Measurements from ENCODE around the gene CLIP1. TPM values are rescaled to one million over a fixed set of nuclear protein-coding genes. Genes with fewer than 3 reads are reported as not detected.

CLIP1 gene
- total and polyA plus RNA-seq, 5 donors from 2014 or later: 17.1 to 99.8 (median 18.8) TPM

DNA sequence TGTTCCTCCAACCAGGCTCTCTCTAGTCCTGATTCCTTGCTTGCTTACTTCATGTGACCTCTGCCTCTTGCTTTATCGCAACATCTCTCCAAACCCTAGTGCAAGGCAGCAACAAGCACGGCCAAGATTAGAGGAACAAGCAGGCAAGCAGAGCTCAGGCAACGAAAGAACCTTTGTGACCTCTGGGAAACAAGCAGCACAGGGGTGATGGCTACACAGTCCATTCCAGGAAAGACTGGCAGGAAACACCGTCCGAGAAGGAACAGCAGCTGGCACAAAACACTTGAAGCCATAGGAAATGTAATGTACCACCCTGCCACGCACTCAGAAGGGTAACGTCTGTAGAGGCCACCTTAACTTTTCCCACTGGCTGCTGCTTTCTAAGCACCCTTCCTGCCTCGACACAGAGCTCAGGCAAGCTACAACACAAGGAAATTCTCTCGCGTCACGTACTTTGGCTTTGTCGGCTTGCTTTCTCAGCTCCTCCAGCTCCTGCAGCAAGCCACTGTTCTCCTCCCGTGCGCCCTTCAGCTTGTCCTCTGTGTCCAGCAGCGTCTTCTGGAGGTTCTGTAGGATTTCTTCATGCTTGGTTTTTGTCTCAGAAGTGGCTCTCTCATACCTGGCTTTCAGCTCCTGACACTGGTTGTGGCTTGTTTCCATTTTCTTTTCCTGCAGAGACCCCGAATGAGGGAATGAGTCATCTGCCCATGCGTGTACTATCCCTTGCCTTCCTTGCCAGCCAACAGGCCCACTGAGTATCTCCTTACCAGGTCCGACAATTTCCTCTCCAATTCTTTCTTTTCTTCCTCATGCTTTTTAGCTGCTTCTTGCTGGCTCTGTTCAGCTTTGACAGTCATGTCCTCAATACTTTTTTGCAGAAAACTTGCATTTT, 94.7 kb downstream of the CLIP1 start:
- H3K27ac Mint-ChIP-seq: no peak overlapping the region
- peaks cover 54% of the 10 kb centered on the region for H3K36me3 ChIP-seq (ENCODE audit: control insufficient read depth, insufficient read depth, low read length)
- H3K27ac ChIP-seq (ENCODE audit: insufficient read depth, low read length, poor library complexity, severe bottlenecking): no peak overlapping the region
- H3K4me1 Mint-ChIP-seq: peaks cover 4 to 12% (median 9%) of the 10 kb centered on the region in 4 donors
- H3K27me3 Mint-ChIP-seq: no peaks in the 10 kb centered on the region
- no peak overlapping the region for H3K4me3 ChIP-seq (ENCODE audit: low read depth, low read length)
- peaks cover 30% of the 10 kb centered on the region for H3K36me3 Mint-ChIP-seq
- no peaks in the 10 kb centered on the region for H3K4me1 ChIP-seq (ENCODE audit: control insufficient read depth, insufficient read depth, low read length, poor library complexity, severe bottlenecking)
- H3K27me3 ChIP-seq (ENCODE audit: control insufficient read depth, insufficient read depth, low read length): no peaks in the 10 kb centered on the region
- no peak for ATAC-seq (ENCODE audit: low read depth in 2 of 2)
- no peaks in the 10 kb centered on the region for H3K9me3 Mint-ChIP-seq
- no peaks in the 10 kb centered on the region for H3K9me3 ChIP-seq (ENCODE audit: control insufficient read depth in 2 of 2, low read length in 2 of 2)
- H3K4me3 Mint-ChIP-seq: peak overlapping the region in 1 of 4 donors; percentile 27
- DNase-seq: no peak

- H3K27ac Mint-ChIP-seq: peak overlapping the region in 1 of 3 donors; percentile 47
- ATAC-seq (ENCODE audit: low read depth in 2 of 2) (no peak), DNase-seq (no peak)
- no peaks in the 10 kb centered on the region for H3K9me3 ChIP-seq (ENCODE audit: control insufficient read depth in 2 of 2, low read length in 2 of 2)
- peaks cover 4 to 15% (median 11%) of the 10 kb centered on the region in 4 donors for H3K4me1 Mint-ChIP-seq
- H3K36me3 ChIP-seq (ENCODE audit: control insufficient read depth, insufficient read depth, low read length): peaks cover 59% of the 10 kb centered on the region
- no peak overlapping the region for H3K27ac ChIP-seq (ENCODE audit: insufficient read depth, low read length, poor library complexity, severe bottlenecking)
- H3K4me3 ChIP-seq (ENCODE audit: low read depth, low read length): no peak overlapping the region
- no peaks in the 10 kb centered on the region for H3K27me3 Mint-ChIP-seq
- no peaks in the 10 kb centered on the region for H3K9me3 Mint-ChIP-seq
- no peak overlapping the region for H3K4me3 Mint-ChIP-seq
- H3K4me1 ChIP-seq (ENCODE audit: control insufficient read depth, insufficient read depth, low read length, poor library complexity, severe bottlenecking): no peaks in the 10 kb centered on the region
- H3K36me3 Mint-ChIP-seq: peaks cover 34% of the 10 kb centered on the region
- H3K27me3 ChIP-seq (ENCODE audit: control insufficient read depth, insufficient read depth, low read length): no peaks in the 10 kb centered on the region
Observed at GRCh38 chr12:122327014-122327413, 95.5 kb downstream of the CLIP1 start.

- H3K4me1 Mint-ChIP-seq: peaks cover 4 to 15% (median 11%) of the 10 kb centered on the region in 4 donors
- Histone ChIP-seq H3K9me3 (ENCODE audit: control insufficient read depth in 2 of 2, low read length in 2 of 2) (no peaks in the 10 kb centered on the region), H3K27ac (ENCODE audit: insufficient read depth, low read length, poor library complexity, severe bottlenecking) (no peak overlapping the region), H3K4me1 (ENCODE audit: control insufficient read depth, insufficient read depth, low read length, poor library complexity, severe bottlenecking) (no peaks in the 10 kb centered on the region), H3K27me3 (ENCODE audit: control insufficient read depth, insufficient read depth, low read length) (no peaks in the 10 kb centered on the region), H3K36me3 (ENCODE audit: control insufficient read depth, insufficient read depth, low read length) (peaks cover 61% of the 10 kb centered on the region), H3K4me3 (ENCODE audit: low read depth, low read length) (no peak overlapping the region)
- H3K9me3 Mint-ChIP-seq: no peaks in the 10 kb centered on the region
- H3K27ac Mint-ChIP-seq: peak overlapping the region; percentile 14 to 47 (median 43)
- ATAC-seq (ENCODE audit: low read depth in 2 of 2) (no peak), DNase-seq (no peak)
- no peaks in the 10 kb centered on the region for H3K27me3 Mint-ChIP-seq
- H3K36me3 Mint-ChIP-seq: peaks cover 34% of the 10 kb centered on the region
- H3K4me3 Mint-ChIP-seq: no peak overlapping the region
Observed at GRCh38 chr12:122326586-122326985, 95.9 kb downstream of the CLIP1 start.

- Histone ChIP-seq H3K9me3 (ENCODE audit: control insufficient read depth in 2 of 2, low read length in 2 of 2) (no peaks in the 10 kb centered on the region), H3K4me1 (ENCODE audit: control insufficient read depth, insufficient read depth, low read length, poor library complexity, severe bottlenecking) (no peaks in the 10 kb centered on the region), H3K36me3 (ENCODE audit: control insufficient read depth, insufficient read depth, low read length) (peaks cover 70% of the 10 kb centered on the region), H3K27me3 (ENCODE audit: control insufficient read depth, insufficient read depth, low read length) (no peaks in the 10 kb centered on the region), H3K27ac (ENCODE audit: insufficient read depth, low read length, poor library complexity, severe bottlenecking) (no peak overlapping the region), H3K4me3 (ENCODE audit: low read depth, low read length) (no peak overlapping the region)
- H3K36me3 Mint-ChIP-seq: peaks cover 40% of the 10 kb centered on the region
- H3K4me3 Mint-ChIP-seq: no peak overlapping the region
- DNase-seq (no peak), ATAC-seq (ENCODE audit: low read depth in 2 of 2) (no peak)
- H3K4me1 Mint-ChIP-seq: peaks cover 4 to 15% (median 11%) of the 10 kb centered on the region in 4 donors
- no peaks in the 10 kb centered on the region for H3K9me3 Mint-ChIP-seq
- H3K27me3 Mint-ChIP-seq: no peaks in the 10 kb centered on the region
- no peak overlapping the region for H3K27ac Mint-ChIP-seq
Observed at GRCh38 chr12:122323311-122324019, 99.0 kb downstream of the CLIP1 start.

DNA sequence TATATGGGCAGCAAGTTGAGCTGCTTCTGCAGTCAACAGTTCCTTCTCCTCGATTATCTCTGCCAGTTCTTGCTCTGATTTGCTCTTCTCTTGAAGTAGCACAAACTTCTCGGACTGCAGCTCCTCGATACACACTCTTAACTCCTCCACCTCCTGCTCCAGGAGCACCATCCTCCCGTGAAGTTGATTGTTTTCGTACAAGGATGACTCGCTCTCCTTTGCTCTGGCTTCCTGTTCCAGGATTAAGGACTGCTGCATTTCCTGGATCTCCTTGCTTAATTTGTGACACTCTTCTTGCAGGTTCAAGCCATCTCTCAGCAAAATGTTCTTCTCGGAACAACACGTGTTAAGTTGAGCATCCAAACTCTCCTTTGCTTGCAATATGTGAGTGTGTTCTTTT, 100.0 kb downstream of the CLIP1 start:
- no peaks in the 10 kb centered on the region for H3K9me3 Mint-ChIP-seq
- Histone ChIP-seq H3K27ac (ENCODE audit: insufficient read depth, low read length, poor library complexity, severe bottlenecking) (no peak overlapping the region), H3K9me3 (ENCODE audit: control insufficient read depth in 2 of 2, low read length in 2 of 2) (no peaks in the 10 kb centered on the region), H3K27me3 (ENCODE audit: control insufficient read depth, insufficient read depth, low read length) (no peaks in the 10 kb centered on the region), H3K4me1 (ENCODE audit: control insufficient read depth, insufficient read depth, low read length, poor library complexity, severe bottlenecking) (no peaks in the 10 kb centered on the region), H3K36me3 (ENCODE audit: control insufficient read depth, insufficient read depth, low read length) (peaks cover 70% of the 10 kb centered on the region), H3K4me3 (ENCODE audit: low read depth, low read length) (no peak overlapping the region)
- H3K27me3 Mint-ChIP-seq: no peaks in the 10 kb centered on the region
- peaks cover 4 to 14% (median 9%) of the 10 kb centered on the region in 4 donors for H3K4me1 Mint-ChIP-seq
- peak overlapping the region in 2 of 3 donors; percentile 11 to 87 for H3K27ac Mint-ChIP-seq
- ATAC-seq (ENCODE audit: low read depth in 2 of 2) (no peak), DNase-seq (no peak)
- no peak overlapping the region for H3K4me3 Mint-ChIP-seq
- H3K36me3 Mint-ChIP-seq: peaks cover 43% of the 10 kb centered on the region

DNA sequence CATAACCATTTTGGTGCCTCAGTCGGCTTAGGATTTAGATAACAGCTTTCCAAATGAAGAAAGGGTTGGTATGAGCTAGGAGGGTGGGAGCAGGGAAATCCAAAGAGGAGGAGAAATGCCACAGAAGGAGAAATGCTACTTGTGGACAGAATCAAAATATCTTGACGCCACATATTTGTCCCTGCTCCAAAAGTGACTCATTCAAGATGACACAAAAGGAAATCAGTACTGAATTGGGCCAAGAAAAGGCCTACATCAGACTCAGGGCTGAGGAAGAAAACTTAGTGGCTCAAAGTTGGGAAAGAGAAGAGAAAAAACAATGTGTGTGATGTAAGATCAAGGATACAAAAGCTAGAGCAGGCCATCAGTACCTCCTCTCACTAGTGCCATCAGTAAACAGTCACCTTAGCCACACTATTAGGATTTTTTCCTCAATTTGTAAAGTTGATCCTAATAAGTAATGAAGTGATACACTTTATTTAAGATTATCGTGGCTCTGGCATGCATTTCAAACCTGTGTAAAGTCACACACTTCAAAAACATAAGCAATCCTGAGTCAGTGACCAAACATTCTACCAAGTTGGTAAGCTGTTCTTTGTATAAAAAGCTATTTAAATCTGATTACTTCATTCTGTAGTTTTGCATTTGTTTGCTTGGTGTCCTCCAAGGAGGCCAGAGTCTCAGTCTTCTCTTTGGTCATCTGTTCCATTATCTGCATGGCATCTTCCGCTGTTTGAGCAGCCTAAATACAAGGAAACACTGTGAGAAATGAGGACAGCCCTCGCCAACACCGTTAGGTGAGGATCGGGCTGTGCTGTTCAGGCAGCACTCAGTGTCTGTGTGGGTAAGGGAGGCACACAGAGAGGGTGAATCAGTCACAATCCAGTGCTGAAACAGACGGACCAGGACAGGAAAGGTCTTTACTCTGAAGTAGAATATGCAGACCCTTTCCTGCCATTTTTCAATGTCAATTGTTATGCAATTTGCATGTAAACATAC, 103.6 kb downstream of the CLIP1 start:
- Histone ChIP-seq H3K27me3 (ENCODE audit: control insufficient read depth, insufficient read depth, low read length) (no peaks in the 10 kb centered on the region), H3K9me3 (ENCODE audit: control insufficient read depth in 2 of 2, low read length in 2 of 2) (no peaks in the 10 kb centered on the region), H3K4me1 (ENCODE audit: control insufficient read depth, insufficient read depth, low read length, poor library complexity, severe bottlenecking) (no peaks in the 10 kb centered on the region), H3K36me3 (ENCODE audit: control insufficient read depth, insufficient read depth, low read length) (peaks cover 68% of the 10 kb centered on the region), H3K4me3 (ENCODE audit: low read depth, low read length) (no peak overlapping the region), H3K27ac (ENCODE audit: insufficient read depth, low read length, poor library complexity, severe bottlenecking) (no peak overlapping the region)
- Mint-ChIP-seq H3K4me1 (peaks cover 0 to 5% (median 2%) of the 10 kb centered on the region in 4 donors), H3K27me3 (no peaks in the 10 kb centered on the region), H3K4me3 (peak overlapping the region in 1 of 4 donors; percentile 38), H3K36me3 (peaks cover 45% of the 10 kb centered on the region), H3K27ac (peak overlapping the region in 2 of 3 donors; percentile 14 to 36), H3K9me3 (no peaks in the 10 kb centered on the region)
- ATAC-seq (ENCODE audit: low read depth in 2 of 2) (no peak), DNase-seq (no peak)

DNA sequence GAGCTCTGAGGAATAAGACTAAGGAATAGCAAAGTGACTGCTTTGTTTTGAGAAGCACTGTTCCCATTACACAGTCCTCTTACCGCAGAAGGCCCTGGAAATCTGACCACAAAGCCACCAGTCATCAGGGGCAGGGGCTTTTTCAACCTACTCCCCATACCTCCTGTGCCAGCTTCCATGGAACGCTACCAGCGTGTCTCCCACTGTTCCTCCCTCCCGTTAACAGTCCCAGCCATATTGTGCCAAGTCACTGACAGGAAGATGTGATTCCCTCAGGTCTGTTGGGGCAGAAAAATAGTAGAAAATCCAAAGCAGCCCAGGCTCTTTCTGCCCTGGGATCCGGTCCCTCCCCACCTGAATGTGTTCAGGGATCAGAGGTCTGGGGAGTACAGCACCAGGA, 109.5 kb downstream of the CLIP1 start:
- Histone ChIP-seq H3K27ac (ENCODE audit: insufficient read depth, low read length, poor library complexity, severe bottlenecking) (no peak overlapping the region), H3K27me3 (ENCODE audit: control insufficient read depth, insufficient read depth, low read length) (no peaks in the 10 kb centered on the region), H3K4me1 (ENCODE audit: control insufficient read depth, insufficient read depth, low read length, poor library complexity, severe bottlenecking) (no peaks in the 10 kb centered on the region), H3K4me3 (ENCODE audit: low read depth, low read length) (no peak overlapping the region), H3K9me3 (ENCODE audit: control insufficient read depth in 2 of 2, low read length in 2 of 2) (no peaks in the 10 kb centered on the region), H3K36me3 (ENCODE audit: control insufficient read depth, insufficient read depth, low read length) (peaks cover 58% of the 10 kb centered on the region)
- H3K27me3 Mint-ChIP-seq: no peaks in the 10 kb centered on the region
- H3K36me3 Mint-ChIP-seq: peaks cover 32% of the 10 kb centered on the region
- H3K27ac Mint-ChIP-seq: no peak overlapping the region
- DNase-seq: no peak
- ATAC-seq (ENCODE audit: low read depth in 2 of 2): no peak
- H3K4me3 Mint-ChIP-seq: no peak overlapping the region
- no peaks in the 10 kb centered on the region for H3K9me3 Mint-ChIP-seq
- H3K4me1 Mint-ChIP-seq: no peaks in the 10 kb centered on the region

Data from CD4-positive, CD25-positive, alpha-beta regulatory T cell (primary cell).